Urothelium cell line (cell line): ENCODE data around the gene LINGO1.

ENCODE experiments used
- DNase-seq: peaks from one replicate; pipeline ENCODE4 v3.0.0; 2011; ENCODE audit warnings: low spot score, mixed read lengths
- FAIRE-seq: peaks from 2 replicates; lab custom pipeline; 2011; peaks lifted over from hg19 to GRCh38; lab: Jason Lieb, UNC

The LINGO1 gene

DNA sequence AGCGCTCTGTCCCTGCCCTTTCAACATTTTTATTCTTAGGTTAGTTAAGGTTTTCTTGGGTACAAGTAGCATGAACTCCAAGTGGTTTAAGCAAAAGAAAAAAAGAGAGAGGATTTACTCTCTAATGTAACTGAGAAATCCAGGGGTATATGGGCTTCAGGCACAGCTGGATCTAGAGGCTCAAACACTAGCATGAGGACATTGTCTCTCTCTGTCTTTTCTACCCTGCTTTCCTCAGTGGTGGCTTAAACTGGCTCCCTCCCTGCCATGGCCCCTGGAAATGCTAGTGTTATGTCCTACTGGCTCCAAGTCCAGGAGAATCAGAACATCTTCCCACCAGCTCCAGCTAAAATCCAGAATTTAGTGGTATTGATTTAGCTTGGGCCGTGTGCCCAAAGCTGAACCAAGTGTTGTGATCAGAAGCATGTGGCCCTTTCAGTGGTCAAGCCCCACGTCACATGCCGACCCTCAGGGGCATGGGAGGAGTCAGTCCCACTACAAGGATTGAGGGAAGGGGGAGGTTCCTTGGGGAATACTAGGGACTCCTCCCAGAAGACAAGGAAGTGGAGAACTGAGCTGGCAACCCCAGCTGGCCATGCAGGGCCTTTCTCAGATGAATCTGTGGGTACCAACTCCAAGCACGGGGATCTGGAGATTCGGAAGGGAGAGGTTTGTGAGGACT, 58.0 kb downstream of the LINGO1 start:
- DNase-seq (no peak), FAIRE-seq (no peak)

DNA sequence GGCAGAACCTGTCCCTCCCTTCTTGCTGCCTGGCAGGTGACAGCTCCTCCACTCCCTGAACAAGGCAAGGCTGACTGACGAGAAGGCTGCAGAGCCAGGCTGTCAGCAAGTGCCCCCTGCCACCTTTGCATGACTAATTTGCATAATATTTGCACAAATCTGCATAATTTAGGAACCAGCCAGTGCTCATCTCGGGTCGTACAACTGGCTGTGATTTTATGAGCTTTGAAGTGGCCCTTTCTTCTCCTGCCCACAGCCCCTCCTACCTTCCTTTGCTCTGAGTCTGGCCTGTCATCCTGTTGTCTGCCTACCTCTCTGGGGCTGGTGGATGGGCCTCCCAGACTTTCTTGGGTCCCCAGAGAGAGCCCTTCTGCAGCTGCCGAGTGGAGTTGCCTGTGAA, 58.9 kb downstream of the LINGO1 start:
- FAIRE-seq (no peak), DNase-seq (no peak)

DNA sequence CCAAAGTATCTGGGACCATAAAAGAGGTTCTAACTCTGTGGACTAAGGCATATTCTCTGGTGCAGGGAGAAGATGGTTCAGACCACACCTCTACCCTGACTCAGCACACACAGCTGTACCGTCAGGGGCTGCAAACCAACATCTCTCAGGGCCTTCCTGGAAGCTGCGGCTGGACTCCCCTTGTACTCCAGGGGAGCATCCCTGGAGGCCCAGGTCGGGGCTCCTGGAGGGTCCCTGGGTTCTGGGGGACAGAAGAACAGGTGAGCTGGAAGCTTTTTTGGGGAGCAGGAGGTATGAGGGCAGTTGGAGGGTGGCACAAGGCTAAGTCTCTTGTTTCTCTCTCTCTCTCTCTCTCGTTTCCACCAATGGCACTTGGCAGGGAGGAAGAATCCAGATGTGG, 60.5 kb downstream of the LINGO1 start:
- no peak for FAIRE-seq
- no peak for DNase-seq

DNA sequence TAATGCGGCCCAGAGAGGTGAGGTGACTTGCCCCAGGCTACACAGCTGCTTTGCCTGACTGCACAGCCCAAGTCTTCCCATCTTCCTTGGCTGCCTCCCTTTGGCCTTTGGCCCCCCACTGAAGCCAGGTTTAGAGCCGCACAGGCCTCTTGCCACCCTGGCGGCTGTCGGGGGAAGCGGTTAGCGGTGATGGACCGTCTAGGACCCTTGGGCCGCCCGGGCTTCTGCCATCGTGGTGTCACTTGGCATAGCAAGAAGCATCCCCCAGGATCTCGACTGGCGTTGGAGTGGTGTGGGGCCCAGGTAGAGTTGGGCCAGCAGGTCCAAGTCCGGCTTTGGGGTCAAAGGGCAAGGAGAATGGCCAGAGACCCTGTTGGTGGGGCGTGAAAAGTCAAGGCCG, 61.0 kb downstream of the LINGO1 start:
- no peak for DNase-seq
- no peak for FAIRE-seq

DNA sequence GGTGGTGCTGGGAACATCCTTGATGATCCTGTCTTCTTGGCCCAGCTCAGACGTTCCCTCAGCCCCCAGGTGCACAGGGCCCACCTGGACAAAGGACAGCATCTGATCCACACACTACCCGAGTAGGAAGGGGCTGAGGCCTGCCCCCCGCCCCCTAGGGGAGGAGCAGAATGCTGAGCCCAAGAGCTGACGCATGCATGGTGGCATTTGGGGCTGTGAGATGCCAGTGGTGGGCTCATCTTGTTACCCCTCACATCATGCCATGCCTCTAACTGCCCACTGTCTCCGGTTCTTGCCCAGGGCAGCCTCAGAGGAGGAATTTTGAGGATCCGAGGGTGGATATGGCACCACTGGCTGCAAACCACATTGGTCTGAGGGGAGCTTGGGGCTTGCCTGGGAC, 61.5 kb downstream of the LINGO1 start:
- FAIRE-seq (no peak), DNase-seq (no peak)

DNA sequence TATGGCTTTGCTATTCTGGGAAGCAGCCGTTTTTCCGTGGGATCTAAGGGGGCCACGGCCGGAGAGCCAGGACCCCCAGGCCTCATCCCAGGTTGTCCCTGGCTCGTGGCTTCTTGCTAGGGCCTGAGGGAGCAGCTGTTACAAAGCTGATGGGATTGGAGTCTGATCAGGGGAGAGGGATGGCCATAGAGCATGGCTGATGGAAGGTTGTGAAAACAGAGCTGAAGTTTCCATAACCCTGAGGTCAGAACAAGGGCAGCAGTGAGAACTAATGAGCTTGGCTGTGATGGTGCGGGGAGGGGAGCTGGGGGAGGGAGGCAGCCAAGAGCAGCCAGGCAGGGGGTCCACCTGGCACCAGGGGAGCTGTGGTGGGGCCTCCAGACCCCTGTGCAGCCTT, 63.0 kb downstream of the LINGO1 start:
- no peak for FAIRE-seq

DNA sequence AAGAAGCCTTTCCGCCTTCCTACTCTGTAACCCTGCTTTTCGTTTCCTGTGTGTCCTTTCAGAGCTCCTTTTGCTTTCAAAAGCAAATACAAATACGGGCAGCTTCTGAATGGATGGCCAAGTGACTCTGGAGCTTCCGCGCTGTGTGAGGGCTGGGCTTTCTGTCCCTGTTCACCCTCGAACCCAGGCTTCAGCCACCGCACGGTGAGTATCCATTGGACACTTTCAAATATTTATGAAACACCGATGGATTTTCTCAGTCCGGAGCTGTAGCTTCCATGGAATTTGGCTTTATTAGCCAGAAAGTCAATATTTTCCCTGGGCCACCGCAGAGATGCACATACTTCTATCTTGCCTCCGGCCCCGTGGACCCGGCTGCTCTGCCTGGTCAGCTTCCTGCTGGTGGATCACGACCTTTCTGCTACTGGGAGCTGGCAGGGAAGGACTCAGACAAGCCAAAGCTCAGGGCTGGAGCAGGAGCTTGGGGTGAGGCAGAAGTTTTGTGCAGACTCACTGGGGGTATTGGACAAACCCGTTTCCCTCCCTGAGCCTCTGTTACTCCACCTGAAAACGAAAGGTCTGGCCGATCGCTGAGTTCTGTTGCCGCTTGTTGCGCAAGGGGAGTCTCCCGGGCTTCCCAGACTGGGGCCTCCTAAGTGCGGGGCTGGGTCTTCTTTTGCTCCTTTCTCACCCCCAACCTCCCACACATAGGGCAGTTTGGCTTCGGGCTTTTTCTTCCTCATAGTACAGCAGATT, 63.6 kb downstream of the LINGO1 start:
- DNase-seq (no peak), FAIRE-seq (no peak)

More for the DNA sequence above, 63.0 kb downstream of the LINGO1 start:
- DNase-seq, result no peak

DNA sequence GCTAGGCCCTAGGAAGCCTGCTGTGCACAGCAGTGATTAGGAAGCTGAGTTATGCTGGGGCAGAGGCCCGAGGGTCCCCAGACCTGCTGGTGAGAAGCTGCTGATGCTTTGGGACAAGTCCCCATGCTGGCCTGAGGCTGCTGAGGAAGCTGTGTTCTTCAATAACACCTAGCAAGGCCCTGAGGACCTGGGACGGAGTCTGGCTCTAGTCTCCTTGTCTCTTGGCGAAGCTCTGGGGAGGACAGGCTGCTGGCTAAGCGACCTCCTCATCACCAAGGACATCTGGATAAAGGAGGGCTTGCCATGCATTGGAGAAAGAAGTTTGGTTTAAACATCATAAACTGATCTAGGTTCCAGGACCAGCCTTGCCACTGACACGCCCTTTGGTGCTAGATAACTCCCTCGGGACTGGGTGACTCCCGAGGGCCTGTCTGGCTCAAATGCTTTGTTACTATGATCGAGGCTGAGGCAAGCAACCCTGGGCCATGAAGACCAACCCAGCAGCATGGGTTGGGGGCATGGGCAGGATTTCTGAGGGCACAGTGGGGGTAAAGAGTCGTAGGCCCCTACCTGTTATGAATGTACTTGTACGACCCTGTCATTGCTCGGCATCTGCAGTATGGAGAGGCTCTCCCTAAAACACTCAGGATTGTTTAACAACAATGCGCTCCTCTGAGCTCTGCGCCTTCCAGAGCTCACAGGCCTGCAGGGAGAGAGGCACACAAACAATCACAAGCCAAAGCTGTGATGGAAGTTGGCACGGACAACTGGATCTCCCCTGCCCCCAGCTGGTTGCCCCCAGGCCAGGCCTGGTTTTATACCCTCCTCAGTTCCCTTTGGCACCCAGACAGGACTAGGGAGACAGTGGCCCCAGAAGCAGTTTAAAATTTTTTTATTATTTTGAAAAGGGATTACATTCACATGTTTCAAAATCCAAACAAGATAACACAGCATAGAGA, 64.4 kb downstream of the LINGO1 start:
- no peak for DNase-seq
- FAIRE-seq, result no peak

DNA sequence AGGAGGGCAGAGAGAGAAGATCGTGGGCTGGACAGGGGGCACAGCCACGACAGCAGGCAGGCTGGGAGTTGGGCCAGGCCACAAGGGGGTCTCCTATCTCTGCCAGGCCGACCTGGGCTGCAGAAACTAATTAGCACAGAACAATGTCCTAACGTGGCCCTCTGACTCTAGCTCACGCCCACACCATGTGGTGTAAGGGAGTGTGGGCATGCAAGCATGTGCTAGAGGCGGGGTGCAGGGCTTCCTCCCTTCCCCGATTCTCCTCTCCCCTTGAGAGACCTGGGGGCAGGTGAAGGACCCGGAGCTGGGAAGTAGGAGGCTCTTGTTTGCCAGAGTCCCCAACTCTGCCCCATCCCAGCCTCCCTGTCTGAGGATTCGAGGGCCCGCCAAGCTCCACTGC, 65.5 kb downstream of the LINGO1 start:
- DNase-seq (no peak), FAIRE-seq (no peak)

DNA sequence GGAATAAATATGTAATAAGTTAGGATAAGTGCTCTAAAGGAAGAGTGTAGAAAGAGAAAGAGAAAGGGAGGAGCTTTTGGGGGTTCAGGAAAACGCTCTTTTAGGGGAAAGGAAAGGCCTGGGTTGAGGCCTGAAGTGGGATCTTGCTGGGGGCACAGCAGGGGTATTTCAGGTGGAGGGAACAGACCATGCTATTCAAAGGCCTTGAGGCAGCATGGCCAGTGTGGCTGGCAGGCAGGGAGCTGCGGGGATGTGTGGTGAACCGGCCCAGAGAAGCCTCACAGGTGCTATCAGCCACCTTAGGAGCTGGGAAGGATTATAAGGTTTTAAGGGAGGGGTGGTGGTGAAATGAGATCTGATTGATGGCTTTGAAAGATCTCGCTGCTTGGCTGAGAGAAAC, 66.6 kb downstream of the LINGO1 start:
- FAIRE-seq, result no peak
- DNase-seq, result no peak

DNA sequence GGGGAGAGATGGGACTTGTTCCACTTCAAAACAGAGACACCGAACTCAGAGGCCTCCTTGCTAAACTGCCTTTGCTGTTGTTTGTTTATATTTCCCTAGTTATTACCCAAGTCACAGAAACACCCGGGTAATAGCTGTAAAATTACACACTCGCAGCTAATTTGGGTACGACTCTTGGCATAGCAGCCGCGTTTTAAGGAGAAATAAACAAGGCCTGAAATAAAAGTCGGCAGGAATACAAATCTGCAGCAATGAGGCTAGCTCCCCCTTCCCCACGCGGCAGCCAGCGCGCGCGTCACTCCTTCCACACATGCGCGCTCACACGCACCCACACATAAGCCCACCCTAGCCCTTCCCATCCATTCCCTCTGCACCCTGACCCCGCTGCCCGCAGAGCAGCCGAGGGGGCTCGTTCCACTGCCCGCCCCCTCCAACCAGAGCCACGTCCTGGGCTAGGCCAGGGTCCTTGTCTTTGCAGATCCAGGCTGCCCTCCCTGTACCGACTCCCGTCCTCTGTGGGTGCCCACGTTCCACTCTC, 67.3 kb downstream of the LINGO1 start:
- FAIRE-seq, result no peak
- DNase-seq, result no peak

DNA sequence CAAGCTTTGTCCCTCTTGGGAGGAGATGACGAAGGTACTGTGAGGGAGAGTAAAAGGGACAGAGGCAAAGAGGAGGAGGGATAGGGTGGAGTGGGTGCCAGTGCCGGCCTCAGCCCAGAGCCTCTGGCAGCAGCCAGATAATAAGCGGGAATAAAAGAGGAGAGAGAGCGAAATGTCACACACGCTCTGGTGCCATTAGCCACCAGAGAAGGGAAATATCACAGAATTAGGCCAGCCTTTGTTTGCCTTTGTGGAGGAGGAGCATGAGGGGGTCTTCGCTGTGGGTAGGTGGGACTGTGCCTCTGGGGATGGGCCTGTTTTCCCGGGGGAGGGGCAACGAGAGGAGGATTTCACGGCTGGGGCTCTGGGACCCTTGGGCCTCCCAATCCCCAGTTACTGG, 67.8 kb downstream of the LINGO1 start:
- FAIRE-seq (no peak), DNase-seq (no peak)

DNA sequence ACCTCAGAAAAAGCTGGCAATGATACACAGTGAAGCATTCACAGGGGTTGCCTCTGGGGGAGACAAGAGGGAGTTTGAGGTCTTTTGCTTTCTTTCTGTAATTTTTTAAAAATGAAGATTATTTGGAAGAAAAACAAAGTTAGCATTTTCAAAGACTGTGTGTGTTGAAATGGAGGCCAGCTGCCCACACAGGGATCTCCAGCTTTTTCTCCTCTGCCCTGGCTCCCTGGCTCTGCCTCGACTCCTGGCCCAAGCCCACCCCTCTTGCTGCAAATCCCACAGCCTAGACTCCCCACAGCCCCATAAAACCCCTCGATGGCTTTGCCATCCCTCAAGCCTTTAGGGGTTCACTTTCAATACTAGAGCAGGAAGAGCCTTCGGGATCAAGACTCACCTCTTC, 68.4 kb downstream of the LINGO1 start:
- DNase-seq (no peak), FAIRE-seq (no peak)

DNA sequence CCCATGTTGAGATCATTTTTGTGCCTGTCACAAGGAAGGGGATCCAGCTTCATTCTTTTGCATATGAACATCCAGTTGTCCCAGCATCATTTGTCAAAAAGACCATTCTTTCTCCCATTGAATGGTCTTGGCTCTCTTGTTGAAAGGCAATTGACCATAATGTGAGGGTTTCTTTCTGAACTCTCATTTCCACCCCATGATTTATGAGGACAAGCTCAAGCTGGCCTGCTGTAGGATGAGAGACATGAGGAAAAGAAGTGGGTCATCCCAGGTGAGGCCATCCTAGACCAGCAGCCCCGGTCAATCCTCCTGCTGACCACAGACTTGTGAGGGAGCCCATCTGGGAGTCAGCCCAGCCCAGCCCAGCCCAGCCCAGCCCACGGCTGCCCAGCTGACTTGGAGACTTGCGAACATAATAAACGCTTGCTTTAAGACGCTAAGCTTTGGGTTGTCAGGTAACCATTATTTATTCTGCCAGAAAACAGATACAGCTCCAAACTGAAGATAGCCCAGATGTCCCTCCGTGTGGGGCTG, 69.0 kb downstream of the LINGO1 start:
- DNase-seq, result no peak

More for the DNA sequence above, 69.0 kb downstream of the LINGO1 start:
- FAIRE-seq, result no peak
